GM19099 (cell line): Measurements from ENCODE around the gene PTPRM.

Experiments
- POLR2A ChIP-seq: IDR thresholded peaks from 3 replicates; pipeline ENCODE4 v1.6.1; 2011; ENCODE audit warnings: low read depth; ENCODE audit not compliant: insufficient read length; ENCODE audit errors: extremely low read depth

The PTPRM gene

GRCh38 chr18:8319798-8320489 is 752.8 kb downstream of the PTPRM start:
- TF ChIP-seq POLR2A, result no peak

- no peak for TF ChIP-seq POLR2A
Observed at GRCh38 chr18:8322486-8322885, 755.4 kb downstream of the PTPRM start.

- no peak for TF ChIP-seq POLR2A
Observed at GRCh38 chr18:8324343-8325065, 757.4 kb downstream of the PTPRM start.

- no peak for TF ChIP-seq POLR2A
Observed at GRCh38 chr18:8326763-8327394, 759.8 kb downstream of the PTPRM start.

GRCh38 chr18:8328126-8328525 is 761.0 kb downstream of the PTPRM start:
- no peak for TF ChIP-seq POLR2A

- TF ChIP-seq POLR2A, result no peak
Observed at GRCh38 chr18:8329186-8329771, 762.2 kb downstream of the PTPRM start.

- no peak for TF ChIP-seq POLR2A
Observed at GRCh38 chr18:8330575-8330974, 763.5 kb downstream of the PTPRM start.

GRCh38 chr18:8332286-8332685 is 765.2 kb downstream of the PTPRM start:
- no peak for TF ChIP-seq POLR2A

GRCh38 chr18:8333961-8334360 is 766.8 kb downstream of the PTPRM start:
- TF ChIP-seq POLR2A, result no peak

GRCh38 chr18:8337211-8337610 is 770.1 kb downstream of the PTPRM start:
- TF ChIP-seq POLR2A, result no peak

GRCh38 chr18:8339210-8339609 is 772.1 kb downstream of the PTPRM start:
- TF ChIP-seq POLR2A, result no peak

GRCh38 chr18:8339952-8340351 is 772.8 kb downstream of the PTPRM start:
- no peak for TF ChIP-seq POLR2A

- TF ChIP-seq POLR2A, result no peak
Observed at GRCh38 chr18:8341481-8342230, 774.5 kb downstream of the PTPRM start.

GRCh38 chr18:8348051-8348720 is 781.1 kb downstream of the PTPRM start:
- TF ChIP-seq POLR2A, result no peak

- no peak for TF ChIP-seq POLR2A
Observed at GRCh38 chr18:8349608-8350323, 782.6 kb downstream of the PTPRM start.
